HG03039 (cell line): ENCODE measurements around the gene MMRN1.

Experiments used
- ATAC-seq: cut with Tn5 transposase; IDR thresholded peaks from one replicate; pipeline ENCODE4 v1.9.1; 2021; ENCODE audit warnings: mild to moderate bottlenecking, moderate library complexity; ENCODE audit not compliant: unreplicated experiment

Gene MMRN1, protein sequence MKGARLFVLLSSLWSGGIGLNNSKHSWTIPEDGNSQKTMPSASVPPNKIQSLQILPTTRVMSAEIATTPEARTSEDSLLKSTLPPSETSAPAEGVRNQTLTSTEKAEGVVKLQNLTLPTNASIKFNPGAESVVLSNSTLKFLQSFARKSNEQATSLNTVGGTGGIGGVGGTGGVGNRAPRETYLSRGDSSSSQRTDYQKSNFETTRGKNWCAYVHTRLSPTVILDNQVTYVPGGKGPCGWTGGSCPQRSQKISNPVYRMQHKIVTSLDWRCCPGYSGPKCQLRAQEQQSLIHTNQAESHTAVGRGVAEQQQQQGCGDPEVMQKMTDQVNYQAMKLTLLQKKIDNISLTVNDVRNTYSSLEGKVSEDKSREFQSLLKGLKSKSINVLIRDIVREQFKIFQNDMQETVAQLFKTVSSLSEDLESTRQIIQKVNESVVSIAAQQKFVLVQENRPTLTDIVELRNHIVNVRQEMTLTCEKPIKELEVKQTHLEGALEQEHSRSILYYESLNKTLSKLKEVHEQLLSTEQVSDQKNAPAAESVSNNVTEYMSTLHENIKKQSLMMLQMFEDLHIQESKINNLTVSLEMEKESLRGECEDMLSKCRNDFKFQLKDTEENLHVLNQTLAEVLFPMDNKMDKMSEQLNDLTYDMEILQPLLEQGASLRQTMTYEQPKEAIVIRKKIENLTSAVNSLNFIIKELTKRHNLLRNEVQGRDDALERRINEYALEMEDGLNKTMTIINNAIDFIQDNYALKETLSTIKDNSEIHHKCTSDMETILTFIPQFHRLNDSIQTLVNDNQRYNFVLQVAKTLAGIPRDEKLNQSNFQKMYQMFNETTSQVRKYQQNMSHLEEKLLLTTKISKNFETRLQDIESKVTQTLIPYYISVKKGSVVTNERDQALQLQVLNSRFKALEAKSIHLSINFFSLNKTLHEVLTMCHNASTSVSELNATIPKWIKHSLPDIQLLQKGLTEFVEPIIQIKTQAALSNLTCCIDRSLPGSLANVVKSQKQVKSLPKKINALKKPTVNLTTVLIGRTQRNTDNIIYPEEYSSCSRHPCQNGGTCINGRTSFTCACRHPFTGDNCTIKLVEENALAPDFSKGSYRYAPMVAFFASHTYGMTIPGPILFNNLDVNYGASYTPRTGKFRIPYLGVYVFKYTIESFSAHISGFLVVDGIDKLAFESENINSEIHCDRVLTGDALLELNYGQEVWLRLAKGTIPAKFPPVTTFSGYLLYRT

DNA sequence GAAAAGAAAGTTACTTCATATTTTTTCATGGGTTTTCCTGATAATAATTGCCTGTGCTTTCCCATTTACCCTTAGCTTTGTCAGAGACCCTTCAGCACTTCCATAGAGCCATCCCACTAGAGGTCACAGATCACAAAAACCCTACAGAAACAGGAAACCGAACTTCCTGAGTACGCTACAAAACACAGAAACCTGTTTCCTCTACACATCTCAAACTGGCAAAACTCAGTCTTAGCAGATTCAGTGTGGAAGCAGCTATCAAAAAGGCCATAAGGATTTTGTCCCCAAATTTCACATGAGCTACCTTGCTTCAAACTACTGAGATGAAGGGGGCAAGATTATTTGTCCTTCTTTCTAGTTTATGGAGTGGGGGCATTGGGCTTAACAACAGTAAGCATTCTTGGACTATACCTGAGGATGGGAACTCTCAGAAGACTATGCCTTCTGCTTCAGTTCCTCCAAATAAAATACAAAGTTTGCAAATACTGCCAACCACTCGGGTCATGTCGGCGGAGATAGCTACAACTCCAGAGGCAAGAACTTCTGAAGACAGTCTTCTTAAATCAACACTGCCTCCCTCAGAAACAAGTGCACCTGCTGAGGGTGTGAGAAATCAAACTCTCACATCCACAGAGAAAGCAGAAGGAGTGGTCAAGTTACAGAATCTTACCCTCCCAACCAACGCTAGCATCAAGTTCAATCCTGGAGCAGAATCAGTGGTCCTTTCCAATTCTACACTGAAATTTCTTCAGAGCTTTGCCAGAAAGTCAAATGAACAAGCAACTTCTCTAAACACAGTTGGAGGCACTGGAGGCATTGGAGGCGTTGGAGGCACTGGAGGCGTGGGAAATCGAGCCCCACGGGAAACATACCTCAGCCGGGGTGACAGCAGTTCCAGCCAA, at the start of gene MMRN1:
Gene MMRN1 (plus strand): TSS at position 206 of the 902 bp plus-strand sequence. CDS start 118 bp downstream, at position 324.
- ATAC-seq = peak; percentile 63

- ATAC-seq = no peak
These were observed 46.9 kb upstream of the MMRN1 start for GRCh38 chr4:89847571-89848325.

- no peak for ATAC-seq
These were observed 39.4 kb upstream of the MMRN1 start for GRCh38 chr4:89855236-89855635.

- ATAC-seq = no peak
These were observed 33.7 kb upstream of the MMRN1 start for GRCh38 chr4:89860971-89861370.

DNA sequence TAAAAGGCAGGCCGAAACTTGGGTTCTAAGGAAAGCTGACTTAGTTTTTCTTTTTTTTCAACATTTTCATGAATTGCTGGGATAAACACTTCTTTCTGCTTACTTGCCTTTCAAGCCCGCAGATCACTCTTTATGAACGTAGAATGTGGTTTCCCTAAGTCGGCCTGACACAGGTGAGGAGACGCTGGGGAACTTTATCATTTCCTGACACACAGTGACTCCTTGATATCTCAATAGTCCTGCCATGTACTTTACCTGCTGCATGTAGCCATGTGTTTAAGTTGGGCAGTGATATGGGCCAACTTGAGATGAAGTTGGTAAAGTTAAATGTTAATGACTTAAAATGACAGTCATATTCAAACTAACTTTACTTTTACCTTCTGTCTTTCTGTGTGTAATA, 31.1 kb upstream of the MMRN1 start:
- ATAC-seq = no peak

DNA sequence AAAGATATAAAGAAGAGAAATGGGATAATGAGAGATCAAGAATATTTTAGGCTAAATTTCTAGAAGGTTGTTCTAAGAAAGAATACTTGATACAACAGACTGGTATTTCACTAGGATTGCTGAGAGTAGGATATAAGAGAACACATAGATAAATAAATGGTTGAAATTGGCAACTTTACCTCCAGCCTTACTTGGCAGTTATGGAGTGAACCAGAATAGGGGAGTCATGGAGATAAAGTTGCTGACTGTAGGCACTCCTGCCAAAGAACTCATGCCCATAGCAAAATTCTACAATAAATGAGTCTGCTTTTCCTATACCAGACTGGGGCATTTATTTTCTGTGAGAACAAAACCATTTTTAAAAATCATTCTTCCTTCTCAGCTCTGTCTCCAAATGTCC, 26.4 kb upstream of the MMRN1 start:
- no peak for ATAC-seq

- ATAC-seq = no peak
These were observed 25.6 kb upstream of the MMRN1 start for GRCh38 chr4:89868999-89869589.

- no peak for ATAC-seq
These were observed 23.4 kb upstream of the MMRN1 start for GRCh38 chr4:89871211-89871610.

- ATAC-seq = no peak
These were observed 18.1 kb upstream of the MMRN1 start for GRCh38 chr4:89876548-89876947.

- no peak for ATAC-seq
These were observed 16.0 kb upstream of the MMRN1 start for GRCh38 chr4:89878611-89879010.

GRCh38 chr4:89879215-89879614, 15.4 kb upstream of the MMRN1 start:
- ATAC-seq = no peak

DNA sequence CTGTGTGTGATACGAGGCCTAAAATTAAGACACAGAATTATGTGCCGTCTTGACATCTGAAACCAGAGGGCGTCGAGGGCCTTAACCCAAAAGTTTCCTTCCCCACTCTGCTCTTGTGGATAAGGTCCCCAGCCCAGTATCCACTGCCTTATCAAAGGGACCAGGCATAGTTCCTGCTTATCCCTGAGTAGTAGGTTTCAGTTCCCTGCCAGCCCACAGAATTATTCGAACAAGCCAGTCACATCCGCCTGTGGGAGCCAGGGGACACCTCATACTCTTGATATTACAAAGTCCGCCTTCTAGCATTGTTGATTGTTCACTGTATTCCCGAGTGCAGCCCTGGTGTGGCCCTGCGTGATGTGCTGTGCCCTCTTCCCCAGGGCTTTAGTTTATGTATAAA, 5.4 kb upstream of the MMRN1 start:
- ATAC-seq = no peak

- ATAC-seq = no peak
These were observed 3.2 kb downstream of the MMRN1 start for GRCh38 chr4:89897867-89898266.

DNA sequence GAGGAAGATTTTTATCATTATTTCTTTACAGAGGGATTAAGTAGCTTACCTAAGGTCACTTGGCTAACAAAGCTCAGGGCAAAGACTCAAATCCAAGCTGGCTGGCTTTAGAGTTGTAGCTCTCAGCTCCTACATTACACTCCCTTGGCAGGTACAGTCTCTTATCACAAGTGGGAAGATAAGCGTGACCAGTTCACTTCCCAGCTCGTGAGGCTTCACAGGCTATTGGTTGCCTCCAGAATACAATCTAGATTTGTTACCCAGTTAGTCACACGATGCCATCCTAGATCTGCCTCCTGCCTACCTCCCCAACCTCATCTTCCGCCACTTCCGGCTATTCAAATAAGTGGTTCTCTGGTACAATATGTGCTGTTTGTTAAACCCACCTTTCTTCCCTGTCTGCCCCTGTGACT, 3.7 kb downstream of the MMRN1 start:
- ATAC-seq = peak; percentile 44

DNA sequence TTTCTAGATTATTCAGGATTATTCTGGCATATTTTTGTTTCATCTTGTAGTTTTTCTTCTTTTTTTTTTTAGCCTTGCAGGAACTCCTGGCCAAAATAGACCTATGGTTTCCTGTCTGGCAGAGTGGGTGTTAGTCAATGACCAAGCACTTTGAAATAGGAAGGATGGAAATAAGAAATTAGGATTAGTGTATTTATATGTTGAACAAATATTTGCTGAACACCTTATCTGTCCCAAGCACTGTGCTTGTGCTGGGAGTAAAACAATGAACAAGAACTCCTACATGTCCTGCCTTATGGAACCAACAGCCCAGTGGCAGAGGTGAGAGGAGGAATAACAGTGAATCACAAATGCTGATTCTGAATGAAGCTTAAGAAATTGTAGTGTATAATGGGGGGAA, 4.5 kb downstream of the MMRN1 start:
- ATAC-seq = no peak

GRCh38 chr4:89899854-89900253, 5.2 kb downstream of the MMRN1 start:
- no peak for ATAC-seq

- ATAC-seq = peak; percentile 79
These were observed 7.3 kb downstream of the MMRN1 start for GRCh38 chr4:89901808-89902431.

- no peak for ATAC-seq
These were observed 9.9 kb downstream of the MMRN1 start for GRCh38 chr4:89904524-89904923.

- ATAC-seq = no peak
These were observed 11.7 kb downstream of the MMRN1 start for GRCh38 chr4:89906316-89906715.
